ENCODE data around the gene CD24.

DNA sequence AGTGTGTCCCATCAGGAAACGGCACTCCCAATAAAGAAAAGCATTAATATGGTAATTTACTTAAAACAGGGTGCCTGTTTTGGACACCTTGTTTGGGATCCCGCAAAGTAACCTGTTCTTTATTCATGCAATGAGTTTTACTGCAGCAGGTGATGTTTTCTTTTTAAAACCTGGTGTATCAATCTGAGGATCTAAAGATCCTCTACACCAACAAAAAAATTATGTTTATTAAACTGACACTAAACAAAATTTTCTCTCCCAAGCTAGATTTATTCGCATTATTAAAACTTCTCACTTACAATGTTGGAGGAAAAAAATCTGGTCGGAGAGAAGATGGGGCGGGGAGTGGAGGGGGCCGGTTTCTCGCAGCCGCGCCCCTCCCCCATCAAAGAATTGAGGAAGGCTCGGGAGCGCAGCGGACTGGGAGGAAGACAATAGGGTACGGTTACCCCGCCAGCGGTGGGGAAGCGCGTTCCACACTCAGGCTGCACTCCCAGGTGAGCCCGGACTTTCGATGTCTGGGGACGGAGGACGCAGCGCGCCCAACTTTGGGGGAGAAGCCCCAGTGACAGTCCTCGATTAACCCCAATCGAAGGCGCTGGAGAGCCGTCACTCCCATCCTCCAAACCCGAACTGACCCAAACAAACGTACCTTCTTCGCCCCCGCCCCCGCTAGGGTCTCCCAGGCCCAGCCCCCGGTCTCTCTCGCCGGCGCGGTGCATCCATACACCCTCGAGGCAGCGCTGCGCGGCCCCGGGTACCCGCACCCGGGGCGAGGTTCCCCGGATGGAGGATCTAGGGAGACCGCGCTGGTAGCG lies 1.3 kb downstream of the CD24 start:
- TF ChIP-seq GATA3 (IDR thresholded peaks at IDR 0.05; ENCODE audit: low read depth, low read length) (no peak), GATA2 (IDR thresholded peaks at IDR 0.05; ENCODE audit: low read depth, low read length) (no peak)

All from SH-SY5Y (cell line).